NK-92 (cell line): ENCODE data around the gene POMGNT2.

ENCODE experiments used
- DNase-seq: peaks from one replicate; lab custom pipeline; 2025; ENCODE audit not compliant: unreplicated experiment; lab: John Stamatoyannopoulos, UW

POMGNT2 gene

GRCh38 chr3:43104039-43104438, 1.8 kb downstream of the POMGNT2 start:
- no peak for DNase-seq

GRCh38 chr3:43102773-43103480, 3.0 kb downstream of the POMGNT2 start:
- DNase-seq, result no peak

- DNase-seq, result no peak
Measured at GRCh38 chr3:43098761-43099160, 7.1 kb downstream of the POMGNT2 start.

GRCh38 chr3:43097400-43098080, 8.3 kb downstream of the POMGNT2 start:
- no peak for DNase-seq

- DNase-seq, result no peak
Measured at GRCh38 chr3:43096761-43097160, 9.1 kb downstream of the POMGNT2 start.

GRCh38 chr3:43095370-43095769, 10.5 kb downstream of the POMGNT2 start:
- DNase-seq, result no peak

- no peak for DNase-seq
Measured at GRCh38 chr3:43094851-43095250, 11.0 kb downstream of the POMGNT2 start.

GRCh38 chr3:43094381-43094780, 11.5 kb downstream of the POMGNT2 start:
- no peak for DNase-seq

- DNase-seq, result no peak
Measured at GRCh38 chr3:43093974-43094373, 11.9 kb downstream of the POMGNT2 start.

- DNase-seq, result no peak
Measured at GRCh38 chr3:43093006-43093405, 12.9 kb downstream of the POMGNT2 start.

GRCh38 chr3:43091481-43091880, 14.4 kb downstream of the POMGNT2 start:
- no peak for DNase-seq

- DNase-seq, result no peak
Measured at GRCh38 chr3:43090238-43090637, 15.6 kb downstream of the POMGNT2 start.

GRCh38 chr3:43089081-43089480, 16.8 kb downstream of the POMGNT2 start:
- DNase-seq, result no peak

- no peak for DNase-seq
Measured at GRCh38 chr3:43087249-43087776, 18.6 kb downstream of the POMGNT2 start.

- DNase-seq, result no peak
Measured at GRCh38 chr3:43086460-43087165, 19.3 kb downstream of the POMGNT2 start.

GRCh38 chr3:43082457-43082856, 23.4 kb downstream of the POMGNT2 start:
- DNase-seq, result no peak

- no peak for DNase-seq
Measured at GRCh38 chr3:43081796-43082195, 24.1 kb downstream of the POMGNT2 start.

GRCh38 chr3:43080726-43081568, 24.9 kb downstream of the POMGNT2 start:
- no peak for DNase-seq

- no peak for DNase-seq
Measured at GRCh38 chr3:43079536-43080332, 26.1 kb downstream of the POMGNT2 start.

GRCh38 chr3:43077707-43078106, 28.2 kb downstream of the POMGNT2 start:
- DNase-seq, result no peak
